ENCODE results near the gene MOB1A.
"Not testable (repeated sequence)": the region's sequence is repeated elsewhere in the genome, so short reads cannot be mapped to it uniquely, and the experiment has no call there.

MOB1A gene

DNA sequence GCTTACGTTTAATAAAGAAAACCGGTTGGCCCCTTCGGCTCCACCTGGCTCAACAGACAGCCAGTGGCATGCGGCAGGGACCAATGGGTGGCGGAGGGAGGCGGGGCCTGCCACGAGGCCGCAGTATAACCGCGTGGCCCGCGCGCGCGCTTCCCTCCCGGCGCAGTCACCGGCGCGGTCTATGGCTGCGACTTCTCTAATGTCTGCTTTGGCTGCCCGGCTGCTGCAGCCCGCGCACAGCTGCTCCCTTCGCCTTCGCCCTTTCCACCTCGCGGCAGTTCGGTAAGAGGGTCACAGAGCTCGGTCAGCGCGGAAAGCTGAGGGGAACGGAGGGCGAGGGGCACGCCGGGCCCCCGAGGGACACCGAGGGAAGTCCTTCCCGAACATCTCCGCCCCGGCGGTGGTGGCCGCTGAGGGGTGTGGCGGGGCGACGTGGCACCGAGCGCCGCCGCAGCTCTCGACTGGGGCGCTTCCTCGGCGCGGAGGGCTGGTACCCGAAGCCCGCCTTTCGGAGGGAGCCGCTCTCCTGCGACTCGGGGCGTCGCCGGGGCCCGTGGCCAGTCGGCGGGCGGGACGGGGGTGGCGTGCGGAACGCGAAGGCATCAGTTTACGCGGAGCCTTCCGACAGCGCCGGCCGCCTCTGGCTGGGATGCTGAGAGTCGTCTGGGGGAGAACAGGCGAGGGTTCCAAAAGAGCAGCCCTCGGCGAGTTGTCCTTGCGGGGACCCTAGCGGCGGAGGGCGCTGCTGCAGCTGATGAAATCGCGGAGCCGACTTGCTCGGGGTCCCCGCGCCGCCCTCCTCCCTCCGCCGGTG lies 20.0 kb upstream of the MOB1A start, which contains the start of gene MTHFD2:
TSS of gene MTHFD2 (plus strand) at position 155 of the 814 bp plus-strand sequence. CDS start at position 182, 27 bp downstream.
- peak; percentile 97 for DNase-seq

DNA sequence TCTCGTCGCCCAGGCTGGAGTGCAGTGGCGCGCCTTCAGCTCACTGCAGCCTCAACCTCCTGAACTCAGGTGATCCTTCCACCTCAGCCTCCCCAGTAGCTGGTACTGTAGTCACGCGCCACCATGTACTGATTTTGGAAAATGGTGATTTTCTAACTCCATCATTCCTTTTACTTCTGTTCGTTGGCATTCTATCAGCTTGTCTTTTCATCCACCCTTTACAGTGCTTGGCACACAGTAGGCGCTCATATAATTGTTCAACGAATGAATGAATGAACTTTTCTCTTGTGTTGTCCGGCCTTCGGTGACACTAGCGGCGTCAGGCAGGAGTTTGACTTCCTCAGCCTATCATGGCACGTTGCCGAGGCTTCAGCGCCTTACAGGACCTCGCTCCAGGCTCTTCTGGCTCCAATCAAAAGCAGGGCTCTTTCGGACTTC lies 19.4 kb upstream of the MOB1A start:
- no peak for DNase-seq

DNA sequence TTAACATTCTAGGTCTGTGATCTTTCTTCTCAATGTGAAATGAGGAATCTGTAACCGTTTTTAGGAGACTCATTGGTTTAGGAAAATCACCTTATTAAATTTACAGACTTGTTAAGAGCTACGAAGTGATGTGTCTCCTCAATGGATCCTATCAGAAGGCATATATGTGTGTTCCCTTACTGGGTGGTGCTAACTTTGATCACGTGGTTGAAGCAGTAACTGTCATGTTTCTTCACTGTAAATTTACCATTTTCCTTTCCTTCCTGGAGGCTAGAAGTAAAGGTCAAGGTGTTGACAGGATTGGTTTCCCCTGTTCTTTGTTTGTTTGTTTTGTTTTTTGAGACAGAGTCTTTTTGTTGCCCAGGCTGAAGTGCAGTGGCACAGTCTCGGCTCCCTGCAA lies 18.4 kb upstream of the MOB1A start:
- no peak for DNase-seq

DNA sequence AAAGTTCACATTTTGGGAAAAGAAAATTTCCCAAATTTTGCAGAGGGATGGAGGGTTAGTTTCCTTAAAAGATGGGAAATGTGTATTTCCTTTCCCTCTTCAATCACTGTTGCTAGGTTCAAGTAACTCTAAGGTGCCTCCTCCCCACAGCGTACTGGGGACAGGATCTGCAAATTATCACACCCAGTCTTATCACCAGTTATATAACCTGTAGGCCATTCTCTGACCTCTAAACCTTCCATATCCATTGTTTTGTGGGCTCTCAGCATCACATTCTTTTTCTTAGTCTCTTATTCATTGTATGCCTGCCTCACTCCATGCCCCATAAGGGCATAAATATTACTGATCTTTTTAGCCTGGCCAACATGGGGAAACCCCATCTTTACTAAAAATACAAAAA lies 16.1 kb upstream of the MOB1A start:
- no peak for DNase-seq

DNA sequence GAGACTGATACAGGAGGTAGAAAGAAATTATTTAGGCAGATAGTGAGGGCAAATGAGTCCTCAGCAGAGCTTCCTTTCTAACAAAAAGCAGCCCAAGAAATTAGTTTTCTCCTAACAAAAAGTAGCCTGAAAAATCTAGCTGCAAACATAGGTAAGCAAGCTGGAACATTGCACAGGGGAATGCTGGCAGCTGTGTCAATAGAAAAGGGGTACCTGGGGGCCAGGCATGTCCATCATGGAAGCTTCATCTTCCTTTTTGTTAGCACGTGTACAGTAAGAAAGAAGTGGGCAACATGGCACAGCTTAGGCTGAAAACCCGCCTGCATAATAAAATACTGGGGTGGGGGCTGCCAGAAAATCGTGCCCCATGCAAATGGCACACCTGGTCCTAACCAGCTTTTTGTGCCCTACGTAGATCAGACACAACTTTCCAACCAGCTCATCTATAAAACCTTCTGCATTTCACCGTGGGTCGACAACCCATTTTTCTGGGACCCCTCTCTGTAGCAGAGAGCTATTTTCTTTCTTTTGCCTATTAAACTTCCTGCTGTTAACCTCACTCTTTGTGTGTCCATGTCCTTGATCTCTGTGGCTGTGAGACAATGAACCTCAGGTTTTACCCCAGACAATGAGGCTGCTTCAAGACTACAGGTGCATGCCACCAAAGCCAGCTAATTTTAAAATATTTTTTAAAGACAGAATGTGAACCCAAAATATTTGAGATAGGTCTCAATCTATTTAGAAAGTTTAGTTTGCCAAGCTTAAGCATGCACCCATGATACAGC lies 13.1 kb upstream of the MOB1A start:
- no peak for DNase-seq

DNA sequence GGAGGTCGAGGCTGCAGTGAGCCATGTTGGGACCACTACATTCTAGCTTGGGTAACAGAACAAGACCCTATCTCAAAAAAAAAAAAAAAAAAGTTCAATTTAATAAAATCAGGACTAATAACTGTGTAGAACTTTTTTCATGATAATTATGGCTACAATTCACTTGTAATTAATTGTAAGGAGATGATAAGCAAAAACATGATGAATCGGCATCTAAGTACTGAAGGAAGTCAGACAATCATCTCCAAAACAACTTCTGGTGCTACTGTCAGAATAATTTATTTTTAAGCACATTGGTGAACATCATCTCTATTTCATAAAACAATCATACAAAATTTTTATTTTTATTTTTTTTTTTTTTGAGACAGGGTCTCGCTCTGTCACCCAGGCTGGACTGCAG lies 10.0 kb upstream of the MOB1A start:
- no peak for DNase-seq

DNA sequence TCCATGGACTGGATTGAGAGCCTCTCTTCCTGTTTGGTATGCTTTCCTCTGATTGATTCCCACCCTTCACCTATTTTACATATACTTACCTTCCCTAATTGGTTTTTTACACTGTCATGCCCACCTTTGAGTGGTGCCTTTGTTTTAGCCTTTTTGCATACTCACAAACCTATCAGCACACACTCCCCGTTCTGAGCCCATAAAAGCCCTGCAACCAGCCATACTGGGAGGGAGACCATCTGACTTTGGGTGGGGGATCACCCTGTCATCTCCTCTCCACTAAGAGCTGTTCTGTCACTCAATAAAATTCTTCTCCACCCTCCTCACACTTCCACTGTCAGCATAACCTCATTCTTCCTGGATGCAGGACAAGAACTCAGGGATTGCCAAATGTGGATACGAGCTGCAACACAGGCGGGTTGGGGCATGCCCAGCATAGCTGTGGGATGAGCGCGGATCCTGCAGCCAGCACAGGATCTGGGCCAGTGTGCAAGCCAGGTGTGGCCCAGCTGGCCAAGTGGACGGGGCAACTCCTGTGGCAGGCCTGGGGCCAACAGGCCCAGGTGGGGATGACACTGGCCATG lies 9.4 kb upstream of the MOB1A start:
- no peak for DNase-seq

DNA sequence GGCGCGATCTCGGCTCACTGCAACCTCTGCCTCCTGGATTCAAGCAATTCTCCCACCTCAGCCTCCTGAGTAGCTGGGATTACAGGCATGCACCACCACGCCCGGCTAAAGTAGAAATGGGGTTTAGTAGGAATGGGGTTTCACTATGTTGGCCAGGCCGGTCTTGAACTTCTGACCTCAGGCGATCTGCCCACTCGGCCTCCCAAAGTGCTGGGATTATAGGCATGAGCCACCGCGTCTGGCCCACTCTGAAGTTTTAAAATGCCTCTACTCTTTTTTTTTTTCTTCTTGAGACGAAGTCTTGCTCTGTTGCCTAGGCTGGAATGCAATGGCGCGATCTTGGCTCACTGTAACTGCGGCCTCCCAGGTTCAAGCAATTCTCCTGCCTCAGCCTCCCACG lies 8.0 kb upstream of the MOB1A start:
- DNase-seq = not testable (repeated sequence)

DNA sequence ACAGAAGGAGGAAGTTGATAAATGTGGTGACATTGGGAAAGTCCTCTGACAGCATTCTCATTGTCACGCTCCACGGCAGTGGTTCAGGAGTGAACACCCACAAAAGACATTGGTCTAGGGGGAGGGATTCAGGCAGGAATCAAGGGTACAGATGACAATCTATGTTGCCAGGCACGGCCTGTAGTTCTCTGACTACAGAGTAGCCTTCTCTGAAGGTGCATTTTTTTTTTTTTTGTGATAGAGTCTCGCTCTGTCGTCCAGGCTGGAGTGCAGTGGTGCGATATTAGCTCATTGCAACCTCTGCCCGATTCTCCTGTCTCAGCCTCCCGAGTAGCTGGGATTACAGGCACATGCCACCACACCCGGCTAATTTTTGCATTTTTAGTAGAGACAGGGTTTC lies 7.4 kb upstream of the MOB1A start:
- DNase-seq = peak; percentile 79

DNA sequence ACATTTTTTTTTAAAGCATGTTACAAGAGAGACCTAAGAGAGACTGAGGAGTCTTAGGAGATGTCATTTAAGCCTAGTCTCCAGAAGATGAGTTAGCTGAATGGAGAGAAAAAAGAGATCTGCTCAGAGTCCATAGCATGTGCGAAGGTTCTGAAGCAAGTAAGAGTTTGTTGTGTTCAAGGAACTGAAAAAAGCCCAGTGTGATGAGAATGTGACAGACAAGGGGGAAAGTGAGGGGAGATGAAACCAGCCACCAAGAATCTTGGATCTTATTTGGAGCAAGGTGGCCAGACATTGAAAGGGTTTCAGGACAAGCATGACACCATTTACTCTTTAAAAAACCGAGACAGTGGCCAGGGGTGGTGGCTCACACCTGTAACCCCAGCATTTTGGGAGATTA lies 5.2 kb upstream of the MOB1A start:
- no peak for DNase-seq

DNA sequence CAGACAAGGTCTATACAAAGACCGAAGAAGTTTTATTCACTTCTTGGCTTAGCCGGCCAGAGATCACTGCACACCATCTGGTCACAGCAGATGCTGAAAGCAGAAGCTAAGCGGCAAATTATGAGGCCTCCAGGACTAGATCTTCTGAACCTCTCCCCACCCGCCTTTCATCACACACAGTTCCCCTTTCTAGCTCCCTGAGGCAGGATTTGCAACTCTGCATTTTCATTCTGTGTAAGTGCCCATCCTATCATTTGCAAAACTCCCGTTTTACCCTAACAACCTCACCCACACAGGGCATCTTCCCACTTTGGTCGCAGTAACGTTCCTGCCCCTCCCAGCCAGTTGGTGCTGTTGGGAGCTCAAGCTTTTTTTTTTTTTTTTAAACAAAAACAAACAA lies 3.1 kb upstream of the MOB1A start:
- DNase-seq = peak; percentile 54

DNA sequence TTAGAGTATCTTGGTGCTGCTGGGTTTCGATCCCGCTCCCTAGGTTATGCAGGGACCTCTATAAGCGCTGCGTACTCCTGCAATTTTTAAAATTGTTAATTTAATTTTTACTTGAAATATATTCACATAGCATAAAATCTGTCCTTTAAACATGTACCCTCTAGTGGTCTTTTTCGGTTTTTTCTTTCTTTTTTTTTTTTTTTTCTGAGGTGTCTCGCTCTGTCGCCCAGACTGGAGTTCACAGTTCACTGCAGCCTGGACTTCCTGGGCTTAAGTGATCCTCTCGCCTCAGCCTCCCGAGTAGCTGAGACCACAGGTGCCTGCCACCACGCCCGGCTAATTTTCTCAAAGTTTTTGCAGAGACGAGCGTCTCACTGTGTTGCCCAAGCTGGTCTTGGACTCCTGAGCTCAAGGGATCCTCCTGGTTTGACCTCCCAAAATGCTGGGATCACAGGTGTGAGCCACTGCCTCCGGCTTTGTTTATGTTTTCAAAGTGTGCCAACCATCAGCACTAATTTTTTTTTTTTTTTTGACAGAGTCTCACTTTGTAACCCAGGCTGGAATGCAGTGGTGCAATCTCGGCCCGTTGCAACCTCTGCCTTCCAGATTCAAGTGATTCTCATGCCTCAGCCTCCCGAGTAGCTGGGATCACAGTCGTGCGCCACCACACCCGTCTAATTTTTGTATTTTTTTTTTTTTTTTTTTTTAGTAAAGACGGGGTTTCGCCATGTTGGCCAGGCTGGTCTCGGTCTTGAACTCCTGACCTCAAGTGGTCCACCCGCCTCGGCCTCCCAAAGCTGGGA lies 585 bp upstream of the MOB1A start:
- no peak for DNase-seq

DNA sequence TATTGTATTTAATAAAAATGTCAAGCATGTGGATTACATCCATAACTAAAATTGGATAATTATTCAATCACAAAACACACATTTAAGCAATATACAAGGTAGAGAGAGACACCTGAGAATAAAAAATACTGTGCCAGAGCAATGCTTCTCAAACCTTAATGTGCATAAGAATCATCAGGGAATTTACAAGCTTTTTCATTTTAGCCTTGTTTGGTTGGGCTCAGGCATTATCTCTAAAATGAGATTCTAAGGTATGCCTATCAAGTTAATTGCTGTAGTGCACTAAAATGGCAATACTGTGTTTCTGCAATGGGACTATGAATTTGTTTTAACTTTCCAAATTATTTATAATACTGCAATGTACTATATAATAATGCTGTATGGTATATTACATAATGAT lies 983 bp downstream of the MOB1A start:
- DNase-seq = no peak

DNA sequence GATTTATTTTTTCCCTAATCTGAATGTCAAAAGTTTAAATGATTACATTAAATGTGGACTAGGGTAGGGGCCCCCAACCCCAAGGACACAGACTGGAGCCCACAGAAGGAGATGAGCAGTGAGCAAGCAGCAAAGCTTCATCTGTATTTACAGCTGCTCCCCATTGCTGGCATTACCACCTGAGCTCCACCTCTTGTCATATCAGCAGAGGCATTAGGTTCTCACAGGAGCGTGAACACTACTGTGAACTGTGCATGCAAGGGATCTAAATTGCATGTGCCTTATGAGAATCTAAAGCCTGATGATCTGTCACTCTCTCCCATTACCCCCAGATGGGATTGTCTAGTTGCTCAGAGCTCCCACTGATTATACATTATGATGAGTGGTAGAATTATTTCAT lies 3.8 kb downstream of the MOB1A start:
- DNase-seq = no peak

DNA sequence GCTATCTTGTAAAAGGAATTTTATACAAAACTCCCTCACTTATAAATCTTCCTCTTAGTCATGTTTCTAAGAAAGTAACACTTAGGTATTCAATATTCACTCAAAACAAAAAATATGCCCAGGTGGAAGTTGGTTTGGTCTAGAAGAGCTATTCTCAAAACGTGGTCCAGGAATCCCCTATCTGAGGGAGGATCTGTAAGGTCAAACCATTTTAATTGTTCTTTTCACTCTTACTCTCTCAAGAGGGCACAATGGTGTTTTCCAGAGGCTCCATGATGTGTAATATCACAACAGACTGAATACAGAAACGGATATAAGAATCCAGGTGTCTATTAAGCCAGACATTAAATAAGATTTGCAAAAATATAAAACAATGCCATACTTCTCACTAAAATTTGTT lies 9.9 kb downstream of the MOB1A start:
- peak; percentile 27 for DNase-seq

DNA sequence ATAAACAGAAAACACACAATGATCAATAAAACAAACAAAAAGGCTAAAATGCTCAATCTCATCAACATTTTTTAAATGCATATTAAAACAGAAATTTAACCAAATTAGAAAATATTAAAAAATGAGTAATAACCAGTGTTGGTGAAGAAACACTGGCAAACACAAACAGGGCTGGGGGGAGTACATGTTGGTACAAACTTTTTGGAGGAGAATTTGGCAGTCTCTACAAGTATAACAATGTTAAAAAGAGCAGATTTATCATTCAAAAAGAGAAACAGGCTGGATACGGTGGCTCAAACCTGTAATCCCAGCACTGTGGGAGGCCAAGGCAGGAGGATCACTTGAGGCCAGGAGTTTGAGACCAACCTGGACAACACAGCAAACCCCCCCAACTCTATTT lies 13.9 kb downstream of the MOB1A start:
- DNase-seq = no peak

DNA sequence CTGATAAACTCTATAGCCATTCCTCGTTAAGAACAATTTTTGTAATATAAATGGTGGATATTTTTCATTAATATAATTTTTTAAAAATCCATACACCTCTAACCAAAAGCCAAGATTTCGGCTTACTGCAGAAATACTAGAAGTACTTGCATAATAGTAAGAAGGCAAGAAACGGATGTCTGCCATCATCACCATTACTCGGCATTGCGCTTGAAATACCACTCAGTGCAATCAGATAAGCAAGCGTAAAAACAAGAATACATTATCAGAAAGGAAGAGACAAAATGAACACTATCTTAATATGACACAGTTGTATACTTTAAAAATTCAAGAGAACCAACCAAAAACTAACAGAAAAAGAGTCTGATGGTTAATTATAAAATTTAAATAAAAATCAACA lies 15.7 kb downstream of the MOB1A start:
- DNase-seq = no peak

DNA sequence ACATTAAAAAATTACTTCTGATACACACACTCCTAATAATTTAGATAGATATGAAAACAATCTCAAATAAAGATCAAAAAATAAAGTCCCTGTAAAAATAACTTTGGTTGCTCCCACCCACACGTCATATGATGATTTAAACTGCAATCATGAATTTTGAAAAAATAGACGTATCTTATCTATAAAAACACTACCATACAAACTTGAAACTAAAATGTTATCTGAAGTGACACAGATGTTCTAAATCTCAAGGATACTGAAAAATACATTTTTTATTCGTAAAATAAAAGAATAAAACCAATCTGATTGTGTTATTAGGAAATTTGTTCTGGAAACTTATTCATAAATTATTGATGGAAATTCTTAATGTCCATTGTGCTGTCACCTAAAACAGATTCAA lies 22.8 kb downstream of the MOB1A start:
- no peak for DNase-seq

DNA sequence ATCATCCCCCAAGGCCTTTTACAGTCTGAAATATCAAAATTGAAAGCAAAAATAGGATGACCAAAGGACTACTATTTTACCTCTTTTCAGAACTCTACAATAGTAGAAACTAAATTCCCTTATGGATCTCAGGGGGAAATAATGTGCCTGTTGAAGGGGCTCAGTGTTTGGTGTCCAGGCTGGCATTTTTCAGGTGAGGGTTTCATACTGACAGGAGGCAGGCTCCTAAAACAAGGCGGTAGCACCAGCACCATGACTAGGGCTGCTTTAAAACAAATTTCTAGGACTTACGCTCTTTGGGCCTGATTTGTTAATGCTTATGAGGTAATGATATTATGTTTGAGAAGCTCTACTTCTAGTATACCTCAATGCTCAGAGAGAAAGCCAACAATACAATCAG lies 25.7 kb downstream of the MOB1A start:
- no peak for DNase-seq

DNA sequence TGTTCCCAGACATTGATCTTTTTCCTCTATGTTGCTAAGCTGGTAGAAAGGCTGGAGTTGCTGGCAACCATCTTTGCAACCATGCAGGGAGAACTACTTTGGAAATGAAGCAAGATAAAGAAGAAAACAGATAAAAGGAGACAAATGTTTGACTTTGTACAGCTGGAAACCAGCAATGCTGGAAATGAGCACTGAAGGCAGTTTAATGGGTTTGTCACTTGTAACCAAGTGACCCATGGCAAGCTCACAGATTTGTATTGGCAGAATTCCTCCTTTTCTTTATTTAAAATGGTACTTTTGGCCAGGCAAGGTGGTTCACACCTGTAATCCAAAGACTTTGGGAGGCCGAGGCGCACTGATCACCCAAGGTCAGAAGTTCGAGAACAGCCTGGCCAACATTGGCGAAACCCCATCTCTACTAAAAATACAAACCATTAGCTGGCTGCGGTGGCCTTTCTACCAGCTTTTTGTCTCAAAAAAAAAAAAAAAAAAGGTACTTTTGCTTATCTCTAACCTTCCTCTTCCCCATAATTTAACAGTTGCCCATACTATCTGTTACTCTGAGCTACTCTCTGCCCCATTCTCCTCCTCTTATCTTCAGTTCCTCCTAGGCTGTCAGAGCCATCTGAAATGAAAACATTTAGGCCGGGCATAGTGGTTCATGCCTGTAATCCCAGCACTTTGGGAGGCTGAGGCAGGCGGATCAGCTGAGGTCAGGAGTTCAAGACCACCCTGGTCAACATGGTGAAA lies 28.9 kb downstream of the MOB1A start:
- DNase-seq = no peak

DNA sequence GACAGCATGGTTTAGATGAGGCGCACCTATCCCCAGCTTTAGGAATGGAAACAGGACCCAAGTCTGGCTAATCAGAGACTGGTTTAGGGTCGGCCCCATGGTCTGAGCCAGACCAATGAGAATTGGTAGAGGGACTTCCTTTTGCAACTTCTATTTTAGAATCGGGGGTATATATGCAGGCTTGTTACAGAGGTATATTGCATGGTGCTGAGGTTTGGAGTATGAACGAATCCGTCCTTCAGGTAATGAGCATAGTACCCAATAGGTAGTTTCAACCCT lies 29.5 kb downstream of the MOB1A start:
- no peak for DNase-seq

DNA sequence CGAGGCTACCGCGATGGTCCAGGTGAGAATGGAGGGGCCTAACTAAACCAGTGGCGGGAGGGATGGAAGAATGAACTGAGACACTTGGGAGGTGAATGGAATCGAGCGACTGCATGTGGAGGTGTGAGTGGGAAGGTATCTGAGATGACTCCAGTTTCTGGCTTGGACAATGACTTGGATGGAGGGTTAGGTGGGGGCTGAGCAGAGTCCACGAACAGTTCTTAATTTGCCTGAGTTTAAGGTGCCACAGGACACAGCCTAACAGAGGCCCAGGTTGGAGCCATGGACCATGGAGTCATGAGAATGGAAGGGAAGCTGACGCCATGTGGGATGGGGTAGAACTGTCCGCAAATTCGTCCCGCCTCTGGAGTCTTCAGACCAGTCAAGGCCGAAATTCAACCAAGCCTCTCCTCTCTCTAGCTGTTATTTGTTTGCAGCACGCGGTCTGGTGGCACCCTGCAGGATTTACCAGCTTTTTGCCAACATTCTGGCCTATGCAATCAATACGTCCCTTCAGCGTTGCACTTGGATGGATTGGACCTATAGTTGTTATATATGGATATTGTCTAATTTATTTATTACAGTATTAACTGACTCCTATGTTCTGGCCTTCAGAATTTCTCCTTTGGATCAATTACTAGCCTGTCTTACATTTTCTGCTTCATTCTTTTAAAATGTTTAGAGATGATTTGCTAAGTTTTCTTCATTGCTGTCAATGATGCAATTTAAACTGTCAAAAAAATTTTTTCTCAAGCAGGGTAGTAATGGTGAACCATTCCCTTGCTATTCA lies 30.0 kb downstream of the MOB1A start:
- DNase-seq = peak; percentile 16

Data from activated CD4-positive, alpha-beta T cell treated with anti-CD3 and anti-CD28 coated beads, Interleukin-2, Interleukin-6, amounts not matched to agents 100 ng/mL and 50 ng/mL, durations not matched to agents 16 hours and 8 hours (primary cell).